Measurements from ENCODE around the gene TNFAIP3.
A peak's percentile ranks its signal among the peaks of the same experiment; 100 is the strongest.

TNFAIP3 gene

DNA sequence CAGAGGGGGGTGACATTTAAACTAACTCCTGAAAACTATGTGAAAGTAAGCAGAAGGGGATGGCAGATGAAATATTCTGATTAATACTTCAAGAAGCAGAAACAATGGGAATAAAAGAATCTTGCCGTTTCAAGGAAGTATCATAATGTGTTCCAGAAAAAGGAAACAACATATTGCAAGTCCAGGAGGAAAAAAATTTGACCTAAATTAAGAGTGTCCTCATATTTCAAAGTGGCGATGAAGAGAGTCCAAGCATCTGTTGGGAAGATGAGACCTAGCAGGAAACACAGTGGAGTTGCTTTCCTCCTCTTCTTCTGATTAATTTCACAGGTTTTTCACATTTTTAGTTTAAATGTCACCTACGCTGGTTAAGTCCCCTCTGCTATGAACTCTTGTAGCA is 45.6 kb upstream of the TNFAIP3 start:
- Mint-ChIP-seq H3K27me3 (ENCODE audit: low read depth, poor library complexity) (peaks cover 4% of the 10 kb centered on the region), H3K4me1 (peaks cover 20% of the 10 kb centered on the region), H3K9me3 (no peaks in the 10 kb centered on the region), H3K4me3 (no peak overlapping the region), H3K27ac (no peak overlapping the region), H3K36me3 (ENCODE audit: low read depth) (no peaks in the 10 kb centered on the region)
- no peak for DNase-seq
- TF ChIP-seq, protein P1, sequence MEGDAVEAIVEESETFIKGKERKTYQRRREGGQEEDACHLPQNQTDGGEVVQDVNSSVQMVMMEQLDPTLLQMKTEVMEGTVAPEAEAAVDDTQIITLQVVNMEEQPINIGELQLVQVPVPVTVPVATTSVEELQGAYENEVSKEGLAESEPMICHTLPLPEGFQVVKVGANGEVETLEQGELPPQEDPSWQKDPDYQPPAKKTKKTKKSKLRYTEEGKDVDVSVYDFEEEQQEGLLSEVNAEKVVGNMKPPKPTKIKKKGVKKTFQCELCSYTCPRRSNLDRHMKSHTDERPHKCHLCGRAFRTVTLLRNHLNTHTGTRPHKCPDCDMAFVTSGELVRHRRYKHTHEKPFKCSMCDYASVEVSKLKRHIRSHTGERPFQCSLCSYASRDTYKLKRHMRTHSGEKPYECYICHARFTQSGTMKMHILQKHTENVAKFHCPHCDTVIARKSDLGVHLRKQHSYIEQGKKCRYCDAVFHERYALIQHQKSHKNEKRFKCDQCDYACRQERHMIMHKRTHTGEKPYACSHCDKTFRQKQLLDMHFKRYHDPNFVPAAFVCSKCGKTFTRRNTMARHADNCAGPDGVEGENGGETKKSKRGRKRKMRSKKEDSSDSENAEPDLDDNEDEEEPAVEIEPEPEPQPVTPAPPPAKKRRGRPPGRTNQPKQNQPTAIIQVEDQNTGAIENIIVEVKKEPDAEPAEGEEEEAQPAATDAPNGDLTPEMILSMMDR (IDR thresholded peaks at IDR 0.05), result no peak

DNA sequence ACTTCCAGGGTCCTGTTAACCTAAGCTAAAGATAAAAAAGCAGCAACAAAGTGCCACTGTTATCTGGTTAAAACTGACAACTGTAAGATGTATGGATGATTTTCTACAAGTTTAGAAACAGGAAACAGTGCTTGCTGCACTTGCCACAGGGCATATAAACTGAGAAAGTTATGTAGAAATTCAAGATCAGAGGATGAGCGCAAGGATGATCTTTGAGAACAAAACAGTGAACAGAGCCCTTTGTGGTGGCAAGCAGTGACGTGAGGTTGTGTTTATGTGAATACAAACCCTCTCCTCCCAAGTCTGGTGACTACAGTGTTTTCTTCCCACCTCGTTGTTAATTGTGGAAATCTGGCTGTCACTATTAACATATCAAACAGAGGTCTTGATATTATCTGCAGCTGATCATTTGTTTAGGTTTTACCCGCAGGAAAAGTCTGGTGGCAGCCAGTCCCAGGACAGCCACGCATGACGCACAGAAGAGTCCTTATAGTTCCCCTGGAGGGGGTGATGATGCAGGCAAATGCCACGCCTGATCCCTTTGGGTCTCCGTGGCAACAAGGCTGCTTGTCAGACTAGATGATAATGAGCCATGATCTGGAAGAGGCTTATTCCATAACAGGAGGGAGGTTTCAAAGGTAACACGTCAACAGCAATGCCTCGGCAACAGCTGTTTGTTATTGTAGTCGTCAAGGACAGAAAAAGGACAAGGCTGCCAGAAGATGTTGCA is 43.1 kb upstream of the TNFAIP3 start:
- TF ChIP-seq, protein P1 (IDR thresholded peaks at IDR 0.05), result no peak
- Mint-ChIP-seq H3K9me3 (no peaks in the 10 kb centered on the region), H3K27ac (no peak overlapping the region), H3K4me3 (no peak overlapping the region), H3K4me1 (peaks cover 12% of the 10 kb centered on the region), H3K36me3 (ENCODE audit: low read depth) (no peaks in the 10 kb centered on the region), H3K27me3 (ENCODE audit: low read depth, poor library complexity) (peaks cover 4% of the 10 kb centered on the region)
- DNase-seq, result peak; percentile 13

DNA sequence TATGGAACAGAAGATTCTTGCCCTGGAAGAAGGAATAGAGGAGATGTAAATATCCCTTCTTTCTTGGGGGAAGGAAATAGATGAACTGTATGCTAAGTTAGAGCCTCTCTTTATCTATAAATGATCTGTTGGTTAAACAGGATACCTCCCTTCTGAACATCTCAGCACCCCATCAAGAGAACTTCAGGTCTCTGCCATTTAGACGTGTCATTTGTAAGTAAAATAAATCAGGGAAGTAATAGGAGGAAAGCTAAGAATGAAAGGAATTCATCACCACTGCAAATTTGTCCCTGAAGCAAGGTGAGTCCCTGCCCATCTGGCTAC is 42.5 kb upstream of the TNFAIP3 start:
- Mint-ChIP-seq H3K4me3 (no peak overlapping the region), H3K9me3 (no peaks in the 10 kb centered on the region), H3K4me1 (peaks cover 12% of the 10 kb centered on the region), H3K27me3 (ENCODE audit: low read depth, poor library complexity) (peaks cover 4% of the 10 kb centered on the region), H3K36me3 (ENCODE audit: low read depth) (no peaks in the 10 kb centered on the region), H3K27ac (no peak overlapping the region)
- TF ChIP-seq, protein P1 (IDR thresholded peaks at IDR 0.05), result no peak
- no peak for DNase-seq

DNA sequence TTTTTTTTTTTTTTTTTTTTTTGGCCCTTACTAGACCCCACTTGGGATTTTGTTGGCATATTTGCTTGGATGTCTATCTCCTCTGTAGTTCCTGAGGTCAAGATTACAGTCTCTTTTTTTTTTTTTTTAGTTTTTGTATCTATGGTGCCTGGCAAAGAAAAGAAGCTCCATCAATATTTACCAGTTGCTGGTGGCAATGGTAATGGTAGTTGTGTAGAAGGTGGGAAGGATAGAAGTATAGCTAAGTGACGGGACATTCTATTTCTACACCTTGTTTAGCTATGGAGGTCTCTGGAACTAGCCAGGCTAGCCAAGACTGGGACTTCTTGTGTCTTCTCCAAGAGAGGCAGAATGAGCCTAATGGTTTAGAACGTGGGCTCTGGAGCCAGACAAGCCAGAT is 42.2 kb upstream of the TNFAIP3 start:
- Mint-ChIP-seq H3K27me3 (ENCODE audit: low read depth, poor library complexity) (peaks cover 4% of the 10 kb centered on the region), H3K36me3 (ENCODE audit: low read depth) (no peaks in the 10 kb centered on the region), H3K4me1 (peaks cover 12% of the 10 kb centered on the region), H3K4me3 (no peak overlapping the region), H3K9me3 (no peaks in the 10 kb centered on the region), H3K27ac (no peak overlapping the region)
- TF ChIP-seq, protein P1 (IDR thresholded peaks at IDR 0.05), result no peak
- no peak for DNase-seq

DNA sequence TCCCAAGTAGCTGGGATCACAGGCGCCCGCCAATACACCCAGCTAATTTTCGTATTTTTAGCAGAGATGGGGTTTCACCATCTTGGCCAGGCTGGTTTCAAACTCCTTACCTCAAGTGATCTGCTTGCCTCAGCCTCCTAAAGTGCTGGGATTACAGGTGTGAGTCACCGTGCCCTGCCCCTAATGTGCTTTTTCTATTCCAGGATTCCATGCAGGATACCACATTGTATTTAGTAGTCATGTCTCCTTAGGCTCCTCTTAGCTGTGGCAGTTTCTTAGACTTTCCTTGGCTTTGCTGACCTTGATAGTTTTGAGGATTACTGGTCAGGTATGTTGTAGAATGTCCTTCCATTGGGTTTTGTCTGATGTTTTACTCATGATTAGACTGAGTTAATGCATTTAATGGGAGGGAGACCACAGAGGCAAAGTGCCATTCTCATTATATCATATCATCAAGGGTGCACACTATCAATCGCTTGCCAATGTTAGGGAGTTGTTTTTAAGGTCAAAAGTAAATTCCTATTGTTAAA is 39.6 kb upstream of the TNFAIP3 start:
- Mint-ChIP-seq H3K27ac (no peak overlapping the region), H3K4me1 (peaks cover 12% of the 10 kb centered on the region), H3K4me3 (no peak overlapping the region), H3K9me3 (no peaks in the 10 kb centered on the region), H3K36me3 (ENCODE audit: low read depth) (no peaks in the 10 kb centered on the region), H3K27me3 (ENCODE audit: low read depth, poor library complexity) (peaks cover 4% of the 10 kb centered on the region)
- DNase-seq, result no peak
- TF ChIP-seq, protein P1 (IDR thresholded peaks at IDR 0.05), result no peak
